Measurements from ENCODE around the gene DUSP16. TPM values are rescaled to one million over a fixed set of nuclear protein-coding genes. Genes with fewer than 3 reads are reported as not detected.
A peak's percentile ranks its signal among the peaks of the same experiment; 100 is the strongest.

Gene DUSP16
- total RNA-seq, 4 donors from 2014 or later = 20.6 to 52.6 (median 45.7) TPM

DNA sequence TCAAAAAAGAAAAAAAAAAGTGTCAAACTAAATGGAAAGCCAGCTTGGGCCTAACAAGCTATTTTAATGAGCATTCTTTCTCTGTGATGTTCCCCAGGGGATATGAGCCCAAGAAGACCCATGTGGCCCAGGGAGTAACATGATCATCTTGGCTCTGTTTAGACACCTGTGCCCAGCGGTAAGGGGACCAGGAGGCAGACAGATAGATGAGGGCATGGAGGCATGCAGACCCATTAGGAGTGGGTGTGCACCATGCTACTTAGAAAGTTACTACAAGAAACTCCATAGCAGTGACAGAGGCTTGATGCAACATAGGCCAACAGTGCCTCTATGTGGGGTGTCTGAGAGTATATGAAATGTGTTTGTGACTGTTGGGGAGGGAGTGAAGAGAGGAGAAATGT is 45.9 kb upstream of the DUSP16 start:
- TF ChIP-seq CTCF (IDR thresholded peaks at IDR 0.05) (peak in 3 of 6 experiments; percentile 14 to 36 (median 33)), POLR2A (IDR thresholded peaks at IDR 0.05) (no peak)
- H3K27me3 ChIP-seq = no peaks in the 10 kb centered on the region
- H3K4me1 ChIP-seq = peaks cover 0 to 12% (median 3%) of the 10 kb centered on the region in 4 donors
- no peak overlapping the region for H3K4me3 ChIP-seq
- H3K27ac ChIP-seq = no peak overlapping the region
- no peaks in the 10 kb centered on the region for H3K36me3 ChIP-seq
- no peaks in the 10 kb centered on the region for H3K9me3 ChIP-seq
- DNase-seq = peak in 1 of 3 donors; percentile 34

- Histone ChIP-seq H3K4me3 (no peak overlapping the region), H3K9me3 (no peaks in the 10 kb centered on the region), H3K27ac (no peak overlapping the region), H3K4me1 (no peaks in the 10 kb centered on the region), H3K27me3 (no peaks in the 10 kb centered on the region), H3K36me3 (no peaks in the 10 kb centered on the region)
- no peak for DNase-seq
- TF ChIP-seq POLR2A (IDR thresholded peaks at IDR 0.05) (no peak), CTCF (IDR thresholded peaks at IDR 0.05) (no peak)
Measured at GRCh38 chr12:12606781-12607589, 44.3 kb upstream of the DUSP16 start.

DNA sequence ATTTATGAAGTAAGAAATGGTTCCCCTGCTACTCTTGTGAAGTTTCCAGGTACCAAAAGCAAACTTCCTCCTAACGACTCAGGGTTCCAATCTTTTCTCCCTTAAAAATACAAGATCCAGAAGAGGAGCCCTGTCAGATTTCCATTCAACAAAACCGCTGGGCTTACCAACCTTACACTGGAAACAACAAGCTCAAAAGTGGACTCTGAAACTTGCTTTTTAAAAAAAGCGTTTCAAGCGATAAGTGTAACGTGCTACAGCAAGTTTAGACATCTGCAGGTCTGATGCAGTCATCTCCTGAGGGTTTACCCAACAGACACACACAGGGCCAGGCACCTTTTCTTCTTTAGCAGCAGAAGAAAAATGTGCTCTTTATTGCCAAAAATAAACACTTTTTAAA is 42.1 kb upstream of the DUSP16 start:
- Histone ChIP-seq H3K27me3 (no peaks in the 10 kb centered on the region), H3K27ac (no peak overlapping the region), H3K9me3 (no peaks in the 10 kb centered on the region), H3K36me3 (no peaks in the 10 kb centered on the region), H3K4me3 (no peak overlapping the region), H3K4me1 (no peaks in the 10 kb centered on the region)
- DNase-seq = no peak
- no peak for TF ChIP-seq POLR2A (IDR thresholded peaks at IDR 0.05)
- no peak for TF ChIP-seq CTCF (IDR thresholded peaks at IDR 0.05)

GRCh38 chr12:12600659-12601058 is 38.0 kb upstream of the DUSP16 start:
- no peak for TF ChIP-seq POLR2A (IDR thresholded peaks at IDR 0.05)
- no peak for TF ChIP-seq CTCF (IDR thresholded peaks at IDR 0.05)
- Histone ChIP-seq H3K27ac (no peak overlapping the region), H3K36me3 (no peaks in the 10 kb centered on the region), H3K4me3 (no peak overlapping the region), H3K4me1 (no peaks in the 10 kb centered on the region), H3K27me3 (no peaks in the 10 kb centered on the region), H3K9me3 (no peaks in the 10 kb centered on the region)
- peak in 1 of 3 donors; percentile 53 for DNase-seq

DNA sequence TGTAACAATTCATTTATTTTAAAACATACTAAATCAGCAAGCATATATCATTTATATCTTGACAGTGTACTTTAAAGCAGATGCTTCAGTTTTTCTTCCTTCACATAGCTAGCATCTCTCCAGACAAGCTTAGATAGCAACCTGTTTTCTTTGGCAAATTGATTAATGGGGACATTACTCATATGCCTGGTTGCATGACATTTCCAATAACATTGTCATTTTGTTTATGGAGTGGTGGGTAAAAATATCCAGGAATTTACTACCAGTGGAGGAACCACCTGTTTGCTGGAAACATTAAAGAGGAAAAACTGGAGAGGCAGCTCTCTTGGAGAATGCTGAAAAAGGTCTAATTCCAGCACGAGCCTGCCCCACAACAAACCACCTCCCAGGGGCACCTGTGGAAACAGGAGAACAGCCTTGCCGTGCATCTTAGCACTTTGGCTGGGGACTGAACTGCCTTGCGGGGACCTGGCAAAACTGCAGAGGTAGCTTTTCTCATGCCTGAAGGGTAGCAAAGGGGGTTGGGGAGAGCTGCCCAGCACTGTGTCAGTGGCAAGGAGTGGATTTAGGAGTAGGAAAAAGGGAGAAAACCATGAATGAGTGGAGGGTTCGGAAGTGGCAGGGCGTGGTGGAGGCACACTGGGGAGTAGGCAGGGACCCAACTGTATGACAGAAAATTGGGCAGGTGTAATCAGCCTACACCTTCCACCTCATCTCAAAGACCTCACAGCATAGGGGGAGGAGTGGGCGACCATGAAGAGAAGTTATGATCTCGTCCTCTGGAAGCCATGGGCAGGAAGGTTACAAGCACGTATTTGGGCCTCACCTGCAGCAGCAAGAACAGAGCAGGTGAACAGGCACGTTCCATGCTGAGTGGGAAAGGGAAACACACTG is 37.3 kb upstream of the DUSP16 start:
- no peaks in the 10 kb centered on the region for H3K9me3 ChIP-seq
- TF ChIP-seq POLR2A (IDR thresholded peaks at IDR 0.05) (no peak), CTCF (IDR thresholded peaks at IDR 0.05) (no peak)
- no peaks in the 10 kb centered on the region for H3K27me3 ChIP-seq
- no peak overlapping the region for H3K27ac ChIP-seq
- no peaks in the 10 kb centered on the region for H3K4me1 ChIP-seq
- no peaks in the 10 kb centered on the region for H3K36me3 ChIP-seq
- H3K4me3 ChIP-seq = no peak overlapping the region
- peak in 1 of 3 donors; percentile 27 for DNase-seq
